DMS 273 (cell line): ENCODE results near the gene PITPNM3.

ENCODE experiments used
- DNase-seq: peaks from one replicate; lab custom pipeline; 2025; ENCODE audit not compliant: unreplicated experiment; lab: John Stamatoyannopoulos, UW

Gene PITPNM3

GRCh38 chr17:6528557-6528956, 27.8 kb downstream of the PITPNM3 start:
- DNase-seq = no peak

- no peak for DNase-seq
These were observed 29.8 kb downstream of the PITPNM3 start for GRCh38 chr17:6526362-6527152.

- DNase-seq = no peak
These were observed 30.6 kb downstream of the PITPNM3 start for GRCh38 chr17:6525731-6526130.

- DNase-seq = no peak
These were observed 31.2 kb downstream of the PITPNM3 start for GRCh38 chr17:6525141-6525540.

GRCh38 chr17:6524520-6524919, 31.8 kb downstream of the PITPNM3 start:
- no peak for DNase-seq

- no peak for DNase-seq
These were observed 32.5 kb downstream of the PITPNM3 start for GRCh38 chr17:6523809-6524355.

GRCh38 chr17:6523330-6523729, 33.0 kb downstream of the PITPNM3 start:
- no peak for DNase-seq

GRCh38 chr17:6521586-6521985, 34.8 kb downstream of the PITPNM3 start:
- DNase-seq = no peak

- no peak for DNase-seq
These were observed 39.3 kb downstream of the PITPNM3 start for GRCh38 chr17:6517062-6517461.

GRCh38 chr17:6514371-6514770, 42.0 kb downstream of the PITPNM3 start:
- DNase-seq = no peak

- DNase-seq = no peak
These were observed 43.8 kb downstream of the PITPNM3 start for GRCh38 chr17:6512552-6512951.

GRCh38 chr17:6510321-6510977, 45.9 kb downstream of the PITPNM3 start:
- no peak for DNase-seq

- no peak for DNase-seq
These were observed 46.4 kb downstream of the PITPNM3 start for GRCh38 chr17:6509921-6510320.

- no peak for DNase-seq
These were observed 47.2 kb downstream of the PITPNM3 start for GRCh38 chr17:6509031-6509771.

- DNase-seq = peak; percentile 61
These were observed 47.8 kb downstream of the PITPNM3 start for GRCh38 chr17:6508519-6509030.

- no peak for DNase-seq
These were observed 48.3 kb downstream of the PITPNM3 start for GRCh38 chr17:6508016-6508415.

- DNase-seq = no peak
These were observed 48.8 kb downstream of the PITPNM3 start for GRCh38 chr17:6507535-6507934.

GRCh38 chr17:6506679-6507231, 49.6 kb downstream of the PITPNM3 start:
- DNase-seq = no peak

- no peak for DNase-seq
These were observed 50.8 kb downstream of the PITPNM3 start for GRCh38 chr17:6505425-6506142.

GRCh38 chr17:6503641-6504195, 52.6 kb downstream of the PITPNM3 start:
- no peak for DNase-seq
